ENCODE results near the gene TUFT1. TPM values are rescaled to one million over a fixed set of nuclear protein-coding genes. Genes with fewer than 3 reads are reported as not detected.

TUFT1 gene
- total RNA-seq, 2 experiments from 2014 or later, result 3.0 to 4.1 TPM

GRCh38 chr1:151502859-151503780 is 37.0 kb upstream of the TUFT1 start:
- Mint-ChIP-seq H3K9me3 (no peaks in the 10 kb centered on the region), H3K36me3 (no peaks in the 10 kb centered on the region), H3K27ac (no peak overlapping the region), H3K27me3 (peaks cover 3% of the 10 kb centered on the region), H3K4me1 (ENCODE audit: low read depth) (no peaks in the 10 kb centered on the region), H3K4me3 (no peak overlapping the region)
- POLR2A ChIA-PET, result interaction anchor here (1.4 kb wide), 1 partner anchor 8 kb away, joined by 3 read pairs; the partner anchor contains the start of gene CGN
- CTCF ChIA-PET, result no interaction called here
- intact Hi-C loops (cut with micrococcal nuclease), result no loop called here
- no peak for DNase-seq

DNA sequence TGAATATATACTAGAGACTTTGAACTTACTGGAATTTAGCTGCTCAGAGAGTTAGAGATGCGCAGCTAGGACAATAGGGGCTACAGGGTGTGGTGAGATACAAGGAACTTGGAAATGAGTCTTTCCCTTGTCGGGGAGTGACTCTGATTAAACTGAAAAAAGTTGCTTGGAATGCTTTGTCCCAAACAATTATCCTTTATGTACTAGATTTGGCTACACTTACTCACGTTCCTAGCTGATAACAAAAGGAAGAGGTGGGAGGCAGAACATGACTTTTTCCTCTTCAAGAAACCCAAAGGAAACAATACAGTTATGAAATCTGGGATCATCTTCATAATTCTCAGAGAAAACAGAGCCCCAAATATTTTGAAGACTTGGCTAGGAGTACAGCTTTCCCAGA is 35.9 kb upstream of the TUFT1 start:
- intact Hi-C loops (cut with micrococcal nuclease), result no loop called here
- POLR2A ChIA-PET, result no interaction called here

GRCh38 chr1:151504759-151505158 is 35.4 kb upstream of the TUFT1 start:
- no peaks in the 10 kb centered on the region for H3K9me3 Mint-ChIP-seq
- no peak overlapping the region for H3K4me3 Mint-ChIP-seq
- H3K36me3 Mint-ChIP-seq, result no peaks in the 10 kb centered on the region
- no peak for DNase-seq
- ChIA-PET POLR2A (no interaction called here), CTCF (no interaction called here)
- no peaks in the 10 kb centered on the region for H3K4me1 Mint-ChIP-seq (ENCODE audit: low read depth)
- H3K27me3 Mint-ChIP-seq, result no peaks in the 10 kb centered on the region
- H3K27ac Mint-ChIP-seq, result no peak overlapping the region
- intact Hi-C loops (cut with micrococcal nuclease), result no loop called here

More for the DNA sequence above, 35.9 kb upstream of the TUFT1 start:
- Mint-ChIP-seq H3K4me3 (no peak overlapping the region), H3K4me1 (ENCODE audit: low read depth) (no peaks in the 10 kb centered on the region), H3K27ac (no peak overlapping the region), H3K36me3 (no peaks in the 10 kb centered on the region), H3K9me3 (no peaks in the 10 kb centered on the region), H3K27me3 (no peaks in the 10 kb centered on the region)
- CTCF ChIA-PET, result no interaction called here
- DNase-seq, result no peak

DNA sequence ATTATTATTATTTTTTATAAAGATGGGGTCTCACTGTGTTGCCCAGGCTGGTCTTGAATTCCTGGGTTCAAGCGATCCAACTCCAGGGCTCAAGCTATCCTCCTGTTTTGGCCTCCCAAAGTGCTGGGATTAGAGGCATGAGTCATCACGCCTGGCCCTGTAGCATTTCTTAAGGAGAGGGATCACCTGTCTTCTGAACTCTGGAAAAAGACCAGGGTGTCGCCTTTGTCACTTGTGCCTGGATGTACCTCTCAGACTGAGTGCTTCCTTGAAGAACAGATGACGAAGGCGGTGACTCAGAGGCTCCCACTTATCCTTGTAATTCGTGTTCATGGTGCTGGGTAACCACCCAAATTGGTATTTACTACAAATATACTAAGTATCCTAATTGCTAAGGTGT is 31.3 kb upstream of the TUFT1 start:
- intact Hi-C loops (cut with micrococcal nuclease), result no loop called here
- ChIA-PET CTCF (no interaction called here), POLR2A (no interaction called here)
- no peaks in the 10 kb centered on the region for H3K36me3 Mint-ChIP-seq
- H3K4me1 Mint-ChIP-seq (ENCODE audit: low read depth), result peaks cover 15% of the 10 kb centered on the region
- no peaks in the 10 kb centered on the region for H3K9me3 Mint-ChIP-seq
- no peak overlapping the region for H3K27ac Mint-ChIP-seq
- no peak for DNase-seq
- no peak overlapping the region for H3K4me3 Mint-ChIP-seq
- no peaks in the 10 kb centered on the region for H3K27me3 Mint-ChIP-seq

DNA sequence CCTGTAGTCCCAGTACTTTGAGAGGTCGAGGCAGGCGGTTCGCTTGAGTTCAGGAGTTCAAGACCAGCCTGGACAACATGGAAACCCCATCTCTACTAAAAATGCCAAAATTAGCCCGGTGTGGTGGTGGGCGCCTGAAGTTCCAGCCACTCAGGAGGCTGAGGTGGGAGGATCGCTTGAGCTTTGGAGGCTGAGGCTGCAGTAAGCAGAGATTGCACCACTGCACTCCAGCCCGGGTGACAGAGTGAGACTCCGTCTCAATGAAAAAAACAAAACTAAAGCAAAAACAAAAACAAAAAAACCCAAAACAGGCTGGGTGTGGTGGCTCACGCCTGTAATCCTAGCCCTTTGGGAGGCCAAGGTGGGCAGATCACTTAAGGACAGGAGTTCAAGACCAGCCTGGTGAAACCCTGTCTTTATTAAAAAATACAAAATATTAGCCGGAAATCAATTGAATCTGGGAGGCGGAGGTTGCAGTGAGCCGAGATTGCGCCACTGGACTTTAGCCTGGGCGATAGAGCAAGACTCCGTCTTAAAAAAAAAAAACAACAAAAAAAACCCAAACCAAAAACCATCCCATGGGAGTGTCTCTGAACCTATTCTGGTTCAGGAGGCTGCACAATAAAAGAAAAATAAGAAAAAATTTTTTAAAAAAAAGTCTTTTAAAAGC is 30.6 kb upstream of the TUFT1 start:
- Mint-ChIP-seq H3K27ac (no peak overlapping the region), H3K9me3 (no peaks in the 10 kb centered on the region), H3K36me3 (no peaks in the 10 kb centered on the region), H3K27me3 (no peaks in the 10 kb centered on the region), H3K4me1 (ENCODE audit: low read depth) (peaks cover 20% of the 10 kb centered on the region), H3K4me3 (peak overlapping the region; percentile 14)
- CTCF ChIA-PET, result interaction anchor here (2.2 kb wide), 1 partner anchor 225 kb away, joined by 6 read pairs; no protein-coding TSS in a partner anchor
- intact Hi-C loops (cut with micrococcal nuclease), result loop anchor here (2.0 to 5.0 kb wide), 3 partner anchors 15 to 227 kb away; partner anchors contain the start of genes POGZ and ZNF687
- POLR2A ChIA-PET, result interaction anchor here (2.1 kb wide), 1 partner anchor 51 kb away, joined by 6 read pairs; the partner anchor contains the start of gene POGZ
- DNase-seq, result no peak

- Mint-ChIP-seq H3K9me3 (no peaks in the 10 kb centered on the region), H3K4me1 (ENCODE audit: low read depth) (peaks cover 20% of the 10 kb centered on the region), H3K27me3 (no peaks in the 10 kb centered on the region), H3K4me3 (no peak overlapping the region), H3K27ac (no peak overlapping the region), H3K36me3 (no peaks in the 10 kb centered on the region)
- ChIA-PET CTCF (interaction anchor here (2.2 kb wide), 1 partner anchor 224 kb away, joined by 6 read pairs; no protein-coding TSS in a partner anchor), POLR2A (interaction anchor here (1.2 to 2.1 kb wide), 2 partner anchors 51 to 59 kb away, joined by 3 to 6 read pairs; partner anchors contain the start of gene POGZ)
- no peak for DNase-seq
- intact Hi-C loops (cut with micrococcal nuclease), result loop anchor here (2.0 to 5.0 kb wide), 3 partner anchors 15 to 228 kb away; partner anchors contain the start of genes POGZ and ZNF687
Observed at GRCh38 chr1:151510020-151510405, 30.1 kb upstream of the TUFT1 start.

GRCh38 chr1:151510614-151510956 is 29.5 kb upstream of the TUFT1 start:
- POLR2A ChIA-PET, result interaction anchor here (1.1 to 2.1 kb wide), 4 partner anchors 8 to 60 kb away, joined by 3 to 6 read pairs (median 3); partner anchors contain the start of gene POGZ
- intact Hi-C loops (cut with micrococcal nuclease), result loop anchor here (2.0 to 5.0 kb wide), 3 partner anchors 16 to 228 kb away; partner anchors contain the start of genes POGZ and ZNF687
- H3K9me3 Mint-ChIP-seq, result no peaks in the 10 kb centered on the region
- peak overlapping the region; percentile 80 for H3K4me3 Mint-ChIP-seq
- no peak for DNase-seq
- no peak overlapping the region for H3K27ac Mint-ChIP-seq
- no peaks in the 10 kb centered on the region for H3K36me3 Mint-ChIP-seq
- H3K27me3 Mint-ChIP-seq, result no peaks in the 10 kb centered on the region
- CTCF ChIA-PET, result interaction anchor here (0.9 to 2.2 kb wide), 6 partner anchors 12 to 336 kb away, joined by 3 to 7 read pairs (median 4); no protein-coding TSS in a partner anchor
- H3K4me1 Mint-ChIP-seq (ENCODE audit: low read depth), result peaks cover 20% of the 10 kb centered on the region

DNA sequence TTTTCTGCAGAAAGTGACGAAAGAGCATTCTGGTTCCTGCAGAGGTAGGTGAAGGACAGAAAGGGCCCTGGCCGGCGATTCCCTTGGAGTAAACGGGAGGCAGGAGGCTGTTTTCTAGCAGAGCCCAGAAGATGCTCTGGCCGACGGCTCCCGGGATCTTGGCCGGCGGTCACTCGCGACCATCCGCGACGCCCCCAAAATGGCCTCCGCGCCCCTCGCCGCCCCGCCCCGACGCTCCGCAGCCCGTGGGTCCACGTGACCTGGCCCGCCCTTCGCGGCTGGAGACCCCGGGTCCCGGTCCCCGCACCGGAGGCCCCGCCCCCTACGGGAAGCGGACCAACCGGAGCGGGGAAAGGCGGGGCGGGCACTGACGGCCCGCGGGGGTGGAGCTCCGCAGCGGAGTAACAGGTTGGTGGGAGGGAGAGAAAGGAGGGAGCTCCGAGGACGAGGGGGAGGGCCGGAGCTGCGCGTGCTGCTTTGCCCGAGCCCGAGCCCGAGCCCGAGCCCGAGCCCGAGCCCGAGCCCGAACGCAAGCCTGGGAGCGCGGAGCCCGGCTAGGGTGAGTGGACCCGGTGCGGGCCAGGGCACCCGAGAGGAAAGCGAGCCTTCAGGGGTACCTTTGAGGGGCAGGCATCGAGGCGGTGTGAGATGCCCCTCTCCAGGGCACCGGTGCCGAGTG is 29.0 kb upstream of the TUFT1 start, which contains the start of gene CGN:
Gene CGN (plus strand): TSS at position 431 of the 679 bp plus-strand sequence. CDS start 7,133 bp downstream, outside the sequence.
- ChIA-PET CTCF (interaction anchor here (0.9 to 2.2 kb wide), 6 partner anchors 11 to 335 kb away, joined by 3 to 7 read pairs (median 4); no protein-coding TSS in a partner anchor), POLR2A (interaction anchor here (1.1 to 2.1 kb wide), 4 partner anchors 9 to 60 kb away, joined by 3 to 6 read pairs (median 3); partner anchors contain the start of gene POGZ)
- Mint-ChIP-seq H3K4me1 (ENCODE audit: low read depth) (peaks cover 20% of the 10 kb centered on the region), H3K4me3 (peak within 1 kb of the TSS; percentile 80), H3K9me3 (no peaks in the 10 kb centered on the region), H3K36me3 (no peaks in the 10 kb centered on the region), H3K27me3 (no peaks in the 10 kb centered on the region), H3K27ac (no peak within 1 kb of the TSS)
- intact Hi-C loops (cut with micrococcal nuclease), result loop anchor here (2.0 to 5.0 kb wide), 3 partner anchors 16 to 229 kb away; partner anchors contain the start of genes POGZ and ZNF687
- peak; percentile 90 for DNase-seq

GRCh38 chr1:151511636-151512215 is 28.4 kb upstream of the TUFT1 start:
- no peak overlapping the region for H3K27ac Mint-ChIP-seq
- no peaks in the 10 kb centered on the region for H3K27me3 Mint-ChIP-seq
- intact Hi-C loops (cut with micrococcal nuclease), result loop anchor here (2.0 to 5.0 kb wide), 3 partner anchors 17 to 229 kb away; partner anchors contain the start of genes POGZ and ZNF687
- peak; percentile 42 for DNase-seq
- no peaks in the 10 kb centered on the region for H3K9me3 Mint-ChIP-seq
- POLR2A ChIA-PET, result interaction anchor here (1.2 to 2.1 kb wide), 2 partner anchors 18 to 53 kb away, joined by 3 to 6 read pairs; partner anchors contain the start of gene POGZ
- peaks cover 20% of the 10 kb centered on the region for H3K4me1 Mint-ChIP-seq (ENCODE audit: low read depth)
- CTCF ChIA-PET, result interaction anchor here (0.9 to 2.2 kb wide), 6 partner anchors 11 to 334 kb away, joined by 3 to 7 read pairs (median 4); no protein-coding TSS in a partner anchor
- no peaks in the 10 kb centered on the region for H3K36me3 Mint-ChIP-seq
- peak overlapping the region; percentile 80 for H3K4me3 Mint-ChIP-seq

- H3K4me1 Mint-ChIP-seq (ENCODE audit: low read depth), result peaks cover 20% of the 10 kb centered on the region
- DNase-seq, result no peak
- no peaks in the 10 kb centered on the region for H3K36me3 Mint-ChIP-seq
- intact Hi-C loops (cut with micrococcal nuclease), result loop anchor here (5.0 kb wide), 1 partner anchor 230 kb away; the partner anchor contains the start of gene ZNF687
- H3K9me3 Mint-ChIP-seq, result no peaks in the 10 kb centered on the region
- ChIA-PET CTCF (interaction anchor here (1.4 to 1.5 kb wide), 2 partner anchors 10 to 260 kb away, joined by 4 to 7 read pairs; no protein-coding TSS in a partner anchor), POLR2A (no interaction called here)
- no peak overlapping the region for H3K4me3 Mint-ChIP-seq
- H3K27ac Mint-ChIP-seq, result no peak overlapping the region
- H3K27me3 Mint-ChIP-seq, result no peaks in the 10 kb centered on the region
Observed at GRCh38 chr1:151512326-151512725, 27.8 kb upstream of the TUFT1 start.

All from activated CD4-positive, alpha-beta memory T cell treated with anti-CD3 and anti-CD28 coated beads for 36 hours (primary cell).